ENCODE measurements around the gene GBGT1.

Gene GBGT1

GRCh38 chr9:133162861-133163503, 732 bp downstream of the GBGT1 start:
- DNase-seq (ENCODE audit: low spot score), result no peak

DNA sequence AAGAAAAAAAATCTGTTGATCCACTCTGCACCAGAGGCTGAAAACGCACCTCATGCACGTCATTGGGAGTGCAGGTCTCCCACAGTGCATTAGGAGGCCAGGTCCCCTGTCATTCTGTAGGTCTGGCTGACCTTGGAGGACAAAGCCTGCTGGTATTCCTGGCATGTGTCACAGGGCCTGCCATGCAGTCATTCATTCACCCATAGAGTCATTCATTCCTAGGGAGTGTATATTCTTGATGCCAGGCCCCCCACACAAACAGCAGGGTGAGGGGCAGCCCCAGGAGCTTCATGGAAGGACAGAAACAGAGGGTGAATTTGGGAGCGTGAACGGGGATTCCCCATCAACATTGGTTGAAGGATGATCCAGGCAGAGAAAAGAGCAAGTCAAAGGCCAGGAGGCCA, 2.2 kb downstream of the GBGT1 start:
- DNase-seq (ENCODE audit: low spot score), result no peak

DNA sequence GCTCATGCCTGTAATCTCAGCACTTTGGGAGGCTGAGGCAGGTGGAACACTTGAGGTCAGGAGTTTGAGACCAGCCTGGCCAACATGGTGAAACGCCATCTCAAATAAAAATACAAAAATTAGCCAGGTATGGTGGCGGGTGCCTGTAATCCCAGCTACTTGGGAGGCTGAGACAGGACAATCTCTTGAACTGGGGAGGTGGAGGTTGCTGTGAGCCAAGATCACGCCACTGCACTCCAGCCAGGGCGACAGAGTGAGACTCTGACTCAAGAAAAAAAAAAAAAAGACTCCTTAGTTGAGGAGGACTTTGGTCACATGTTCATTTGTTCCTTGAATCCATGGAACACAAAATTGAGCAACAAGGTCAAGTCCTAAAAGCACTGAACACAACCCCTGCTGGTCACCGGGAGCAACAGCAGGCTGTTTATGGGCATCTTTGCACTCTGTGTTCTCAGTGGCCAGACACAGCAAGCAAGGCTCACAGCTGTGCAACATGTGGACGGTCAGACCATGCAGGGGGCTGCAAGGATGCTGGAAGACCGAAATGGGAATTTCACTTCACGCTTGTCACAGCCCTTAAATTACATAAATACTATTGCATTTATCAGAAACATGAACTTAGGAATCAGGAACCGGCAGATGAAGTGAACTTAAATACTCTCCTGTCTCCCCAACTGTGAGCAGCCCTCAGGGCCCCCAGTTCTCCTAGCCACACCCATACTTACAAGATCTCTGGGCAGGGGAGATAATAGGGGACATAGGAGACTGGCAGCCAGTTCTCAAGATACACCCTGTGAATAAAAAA, 2.8 kb downstream of the GBGT1 start:
- peak; percentile 76 for DNase-seq (ENCODE audit: low spot score)

- no peak for DNase-seq (ENCODE audit: low spot score)
Measured at GRCh38 chr9:133158695-133159094, 5.0 kb downstream of the GBGT1 start.

- DNase-seq (ENCODE audit: low spot score), result no peak
Measured at GRCh38 chr9:133155156-133155555, 8.6 kb downstream of the GBGT1 start.

GRCh38 chr9:133154097-133154989, 9.4 kb downstream of the GBGT1 start:
- no peak for DNase-seq (ENCODE audit: low spot score)

DNA sequence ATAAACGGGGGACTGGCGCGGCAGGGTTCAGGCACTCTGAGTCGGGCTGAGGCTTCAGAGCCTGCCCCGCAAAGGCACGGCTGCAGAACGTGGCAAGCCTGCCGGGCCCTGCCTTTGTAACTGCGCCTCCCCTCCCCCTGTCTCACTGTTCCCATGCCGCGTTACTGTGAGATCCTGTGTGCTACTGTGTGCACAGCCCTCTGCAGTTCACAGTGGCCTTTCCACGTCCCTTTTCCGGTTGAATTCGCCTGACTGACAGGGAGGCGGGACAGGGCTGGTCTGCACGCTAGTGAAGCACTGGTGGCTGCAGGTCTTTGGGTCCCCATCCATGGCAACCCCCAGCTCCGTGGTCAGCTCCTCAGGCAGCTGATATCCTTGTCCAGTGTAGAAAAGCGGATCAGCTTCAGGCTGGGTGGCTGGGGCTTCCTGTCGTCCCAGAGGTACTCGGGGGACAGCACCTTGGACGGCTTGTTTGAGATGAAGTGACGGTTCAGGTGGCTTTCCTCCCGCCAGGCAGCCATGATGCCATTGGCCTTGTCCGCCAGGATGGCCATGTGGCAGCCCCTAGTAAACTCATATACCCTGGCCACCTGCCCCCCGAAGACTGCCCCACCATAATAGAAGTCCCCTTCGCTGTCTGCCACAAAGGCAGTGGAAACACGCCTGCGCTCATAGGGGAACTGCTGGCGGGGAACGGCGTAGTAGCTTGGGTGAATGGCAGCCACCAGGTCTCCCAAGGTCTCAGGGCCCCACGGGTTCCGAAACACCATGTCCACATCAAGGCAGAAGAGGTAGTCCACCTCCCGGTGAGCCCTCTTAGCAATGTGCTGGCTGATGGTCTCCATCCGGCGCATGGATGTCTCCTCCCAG, 10.3 kb downstream of the GBGT1 start:
- no peak for DNase-seq (ENCODE audit: low spot score)

- DNase-seq (ENCODE audit: low spot score), result no peak
Measured at GRCh38 chr9:133151601-133152525, 11.9 kb downstream of the GBGT1 start.

DNA sequence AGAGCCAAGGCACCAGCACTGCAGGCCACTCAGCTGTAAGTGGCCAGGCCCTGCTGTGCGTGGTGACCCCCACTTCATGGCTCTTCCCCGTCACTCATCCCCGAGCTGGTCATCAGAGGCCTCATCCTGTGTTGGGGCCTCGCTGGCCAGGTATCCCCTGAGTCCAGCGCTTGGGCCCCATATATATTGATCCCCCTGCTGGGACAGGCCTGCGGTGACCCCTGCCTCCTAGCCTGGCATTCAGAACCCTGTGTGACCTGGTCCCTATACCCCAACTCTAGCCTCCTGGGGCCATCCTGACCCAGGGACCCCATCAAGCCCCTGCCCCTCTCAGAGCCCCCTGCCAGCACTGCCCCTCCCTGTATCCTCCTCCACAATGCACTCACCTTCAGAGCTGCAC, 12.7 kb downstream of the GBGT1 start:
- DNase-seq (ENCODE audit: low spot score), result no peak

DNA sequence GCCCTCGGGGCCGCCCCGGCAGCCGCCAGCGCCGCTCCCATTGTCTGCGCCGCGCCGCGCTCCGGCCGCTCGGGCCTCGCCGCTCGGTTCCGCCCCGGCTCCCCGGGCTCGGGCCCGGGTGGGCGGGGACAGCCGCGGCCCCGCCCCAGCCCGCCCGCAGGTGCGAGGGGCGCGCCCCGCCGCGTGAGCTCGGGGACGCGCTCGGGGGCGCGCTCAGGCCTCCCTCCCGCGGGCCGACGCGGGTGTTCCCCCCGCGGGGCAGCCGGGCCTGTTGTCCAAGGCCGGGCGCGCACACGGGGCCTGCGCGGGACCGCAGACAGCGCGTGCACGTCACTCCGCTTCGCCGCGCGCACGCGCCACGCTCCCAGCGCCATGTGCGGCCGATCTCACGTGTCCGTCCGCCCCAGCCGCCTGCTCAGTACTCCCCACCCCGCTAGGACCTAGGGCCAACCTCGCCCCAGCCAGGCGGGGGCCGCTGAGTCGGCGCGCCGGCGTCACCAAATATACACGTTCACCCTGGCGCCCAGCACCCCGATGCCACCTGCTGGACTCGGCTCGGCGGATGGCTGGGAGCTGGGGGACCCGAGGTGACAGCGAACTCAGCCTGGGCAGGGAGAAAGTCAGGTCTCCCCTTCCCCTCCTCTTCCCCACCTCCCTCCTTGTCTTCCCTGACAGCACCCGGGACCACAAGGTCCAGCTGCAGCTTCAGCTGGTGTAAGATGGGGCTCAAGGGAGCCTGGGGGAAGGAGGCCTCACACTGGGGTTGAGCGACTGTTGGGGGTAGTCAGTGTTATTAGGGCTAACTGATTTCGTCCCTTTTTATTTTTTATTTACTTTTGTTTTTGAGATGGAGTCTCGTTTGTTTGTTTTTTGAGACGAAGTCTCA, 14.3 kb downstream of the GBGT1 start:
- peak; percentile 94 for DNase-seq (ENCODE audit: low spot score)

GRCh38 chr9:133148199-133149129, 15.2 kb downstream of the GBGT1 start:
- no peak for DNase-seq (ENCODE audit: low spot score)

DNA sequence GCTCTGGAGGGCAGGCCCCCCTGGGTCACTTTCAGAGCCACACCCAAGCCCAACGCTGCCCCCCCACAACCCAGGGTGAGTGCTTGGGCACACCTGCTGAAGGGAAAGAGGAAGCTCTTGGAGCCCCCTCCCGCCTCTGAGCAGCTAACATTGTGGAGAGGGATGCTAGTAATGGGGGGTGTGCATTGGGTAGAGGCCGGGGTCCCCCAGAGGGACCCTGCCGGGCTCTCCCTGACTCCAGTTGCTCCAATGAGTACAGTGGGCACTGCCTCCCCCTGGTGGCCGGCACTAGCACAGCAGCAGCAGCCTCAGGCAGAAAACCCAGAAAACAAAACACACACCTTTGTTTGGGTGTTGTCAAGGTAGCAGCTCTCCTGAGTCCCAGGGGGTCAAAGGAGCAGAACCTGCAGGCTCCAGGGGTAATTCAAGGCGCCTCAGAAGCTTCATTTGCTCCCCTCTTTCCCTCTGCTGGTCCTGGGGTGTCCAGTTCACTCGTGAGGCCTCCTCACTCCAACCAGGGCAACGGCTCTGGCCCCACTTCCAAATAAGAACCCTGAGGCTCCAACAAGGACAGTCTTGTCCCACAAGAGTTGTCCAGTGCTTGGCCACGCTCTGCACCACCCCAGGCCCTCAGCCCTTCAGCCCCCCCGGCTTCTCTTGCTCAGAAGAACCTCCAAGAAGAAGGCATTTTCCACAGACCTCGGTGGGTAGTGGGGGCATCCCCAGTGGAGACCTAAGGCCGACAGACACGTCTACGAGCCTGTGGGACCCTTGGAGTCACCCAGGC, 16.1 kb downstream of the GBGT1 start:
- peak; percentile 85 for DNase-seq (ENCODE audit: low spot score)

GRCh38 chr9:133146746-133147411, 16.8 kb downstream of the GBGT1 start:
- DNase-seq (ENCODE audit: low spot score), result no peak

- no peak for DNase-seq (ENCODE audit: low spot score)
Measured at GRCh38 chr9:133144904-133145851, 18.5 kb downstream of the GBGT1 start.

GRCh38 chr9:133144142-133144903, 19.4 kb downstream of the GBGT1 start:
- DNase-seq (ENCODE audit: low spot score), result peak; percentile 90
